GM19468 (cell line): ENCODE measurements around the gene LECT2.
A peak's percentile ranks its signal among the peaks of the same experiment; 100 is the strongest.

ENCODE experiments used
- ATAC-seq: cut with Tn5 transposase; IDR thresholded peaks from one replicate; pipeline ENCODE4 v1.9.1; 2021; ENCODE audit warnings: mild to moderate bottlenecking, moderate library complexity, moderate number of reproducible peaks; ENCODE audit not compliant: unreplicated experiment; ENCODE audit errors: extremely low read depth

Gene LECT2

DNA sequence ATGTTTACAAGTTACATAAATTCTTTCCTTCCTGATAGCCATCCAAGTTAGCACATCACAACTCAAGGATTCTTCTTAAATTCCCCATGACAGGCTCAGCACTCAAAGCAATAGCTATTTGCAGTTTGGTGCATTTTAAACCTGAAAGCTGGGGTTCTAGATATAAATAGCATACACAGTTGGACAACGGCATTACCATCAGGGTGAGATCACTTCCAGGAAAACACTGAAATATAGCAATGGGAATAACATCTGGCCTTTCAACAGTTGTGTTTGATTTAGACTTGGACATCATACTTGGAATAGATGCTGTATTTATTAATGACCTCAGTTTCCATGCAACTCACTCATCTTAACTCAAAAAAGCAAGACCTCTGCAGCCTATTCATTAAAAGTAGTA lies 24.7 kb upstream of the LECT2 start:
- ATAC-seq = no peak

GRCh38 chr5:135978993-135979392 lies 24.2 kb upstream of the LECT2 start:
- ATAC-seq = no peak

GRCh38 chr5:135978212-135978631 lies 23.4 kb upstream of the LECT2 start:
- no peak for ATAC-seq

- no peak for ATAC-seq
Observed at GRCh38 chr5:135977375-135977928, 22.7 kb upstream of the LECT2 start.

DNA sequence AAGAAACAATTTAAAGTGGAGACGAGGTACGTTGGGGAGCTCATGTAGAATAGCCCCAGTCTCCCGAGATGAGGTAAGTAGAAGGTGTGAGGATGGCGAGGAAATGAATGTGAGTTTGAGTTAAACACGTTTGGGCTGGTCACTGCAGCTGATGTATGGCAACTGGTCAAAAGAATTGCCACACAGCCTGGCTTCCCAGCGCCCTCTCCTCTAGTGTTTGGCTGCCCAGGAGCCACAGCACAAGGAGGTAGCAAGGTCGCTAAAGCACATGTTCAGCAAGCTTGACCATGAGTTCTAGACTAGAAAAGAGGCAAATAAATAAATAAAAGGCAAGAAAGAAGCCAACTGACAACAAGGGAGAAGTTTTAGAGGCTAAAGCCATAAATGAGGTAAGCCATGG lies 21.4 kb upstream of the LECT2 start:
- no peak for ATAC-seq

DNA sequence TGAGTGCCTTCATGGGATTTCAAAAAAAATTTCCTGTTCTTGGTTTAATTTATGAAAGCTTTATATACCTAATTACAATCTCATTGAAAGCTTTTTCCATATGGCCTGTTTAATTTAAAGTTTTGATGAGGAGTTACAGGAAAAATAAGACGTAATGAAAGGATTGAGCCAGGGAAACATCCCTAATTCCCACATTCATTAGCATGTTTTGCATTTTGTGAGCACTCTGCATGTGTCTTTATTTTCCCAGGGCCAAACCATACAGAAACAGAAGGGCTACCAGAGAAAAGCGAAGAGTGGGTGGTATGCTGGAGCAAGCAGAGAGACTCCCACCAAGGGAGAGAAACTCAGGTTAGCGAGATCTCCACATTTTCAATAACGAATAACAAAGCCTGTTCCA lies 20.3 kb upstream of the LECT2 start:
- no peak for ATAC-seq

GRCh38 chr5:135974021-135974600 lies 19.3 kb upstream of the LECT2 start:
- ATAC-seq = no peak

DNA sequence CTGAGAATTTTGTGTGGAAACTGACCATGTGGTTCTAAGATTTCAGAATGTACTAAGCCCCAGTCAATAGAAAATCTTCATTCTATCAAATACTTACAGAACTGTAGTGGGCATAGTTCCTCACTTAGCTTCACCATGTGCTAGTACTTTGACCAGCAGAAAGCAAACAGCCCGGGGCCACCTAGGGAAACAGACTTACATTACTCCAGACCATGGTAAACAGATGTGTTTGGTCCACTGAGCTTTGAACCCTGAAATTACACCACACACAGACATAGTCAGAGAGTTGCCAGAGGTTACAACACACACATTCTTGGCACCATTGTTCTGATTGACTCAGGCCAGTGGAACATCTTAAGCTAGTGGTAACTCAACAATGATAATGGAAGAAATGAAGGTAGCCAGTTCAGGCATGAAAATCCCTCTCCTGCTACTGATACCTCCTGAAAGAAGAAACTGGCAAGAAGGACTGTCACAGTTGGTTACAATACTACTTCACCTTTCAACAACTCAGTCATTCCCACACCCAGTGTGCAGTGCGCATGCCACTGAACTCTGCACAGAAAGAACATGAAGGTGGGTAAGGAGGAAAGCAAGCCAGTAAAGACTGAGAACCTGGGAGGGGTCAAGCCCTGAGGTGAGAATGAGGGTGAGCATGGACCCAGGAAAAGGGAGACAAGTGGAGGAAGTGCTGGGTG lies 18.7 kb upstream of the LECT2 start:
- no peak for ATAC-seq

DNA sequence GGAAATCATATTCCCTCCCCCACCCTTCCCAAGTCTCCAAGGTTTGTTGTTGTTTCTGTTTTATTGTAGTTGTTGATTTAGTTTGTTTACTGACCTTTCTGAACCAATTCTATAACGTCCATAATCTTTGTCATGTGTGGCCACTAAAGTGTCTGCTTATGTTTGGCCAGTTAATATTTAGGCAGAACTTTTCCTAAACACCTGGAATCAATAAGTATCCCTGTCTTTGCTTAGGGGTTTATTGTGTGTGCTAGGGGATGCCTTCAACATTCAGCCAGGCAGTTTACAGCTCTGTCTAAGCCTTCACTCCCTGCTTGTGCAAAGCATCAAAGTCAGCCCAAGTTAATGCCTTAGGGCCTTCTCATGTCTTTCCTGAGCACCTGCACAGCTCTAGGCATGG lies 16.9 kb upstream of the LECT2 start:
- no peak for ATAC-seq

GRCh38 chr5:135966790-135967189 lies 12.0 kb upstream of the LECT2 start:
- ATAC-seq = no peak

- no peak for ATAC-seq
Observed at GRCh38 chr5:135966165-135966564, 11.4 kb upstream of the LECT2 start.

- ATAC-seq = no peak
Observed at GRCh38 chr5:135965504-135965903, 10.7 kb upstream of the LECT2 start.

DNA sequence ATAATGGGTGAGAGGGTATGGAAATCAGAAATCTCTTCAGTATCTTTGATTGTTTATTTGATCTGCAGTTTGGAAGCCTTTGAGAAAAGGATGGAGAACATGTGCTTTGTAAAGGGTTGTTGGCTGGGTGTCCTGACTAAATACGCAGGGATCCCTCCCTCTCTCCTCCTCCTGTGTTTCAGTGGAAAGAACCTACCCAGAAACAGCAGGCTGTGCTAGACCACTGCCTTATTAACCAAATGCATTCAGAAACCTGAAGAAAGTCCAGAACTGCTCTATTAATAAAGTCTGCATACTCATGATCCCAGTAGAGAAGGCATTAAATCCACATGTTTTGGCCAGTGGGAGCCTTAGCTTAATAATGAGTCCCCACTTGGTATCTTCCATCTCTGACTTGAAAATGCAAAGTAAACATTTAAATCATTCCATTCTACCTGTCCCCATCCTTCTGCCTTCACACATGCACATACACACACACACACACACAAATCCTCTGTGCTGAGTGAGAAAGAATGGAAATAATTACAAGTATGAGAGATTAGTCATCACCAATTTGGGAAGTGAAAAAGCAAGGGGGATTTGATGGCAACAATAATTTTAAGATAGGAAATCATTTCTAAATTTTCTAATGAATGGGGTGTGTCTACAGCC lies 10.0 kb upstream of the LECT2 start:
- no peak for ATAC-seq

DNA sequence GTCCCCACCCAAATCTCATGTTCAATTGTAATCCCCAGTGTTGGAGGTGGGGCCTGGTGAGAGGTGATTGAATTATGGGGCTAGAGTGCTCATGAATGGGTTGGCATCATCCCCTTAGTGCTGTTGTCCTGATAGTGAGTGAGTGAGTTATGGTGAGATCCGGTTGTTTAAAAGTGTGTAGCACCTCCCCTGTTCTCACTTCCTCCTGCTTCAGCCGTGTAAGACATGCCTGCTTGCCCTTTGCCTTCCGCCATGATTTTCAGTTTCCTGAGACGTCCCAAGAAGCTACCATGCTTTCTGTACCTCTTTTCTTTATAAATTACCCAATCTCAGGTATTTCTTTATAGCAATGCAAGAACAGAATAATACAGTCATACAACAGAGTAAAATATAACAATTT lies 742 bp upstream of the LECT2 start:
- ATAC-seq = peak; percentile 52

- ATAC-seq = no peak
Observed at GRCh38 chr5:135953850-135954249, 933 bp downstream of the LECT2 start.

GRCh38 chr5:135952683-135953082 lies 2.1 kb downstream of the LECT2 start:
- ATAC-seq = no peak

GRCh38 chr5:135951807-135952206 lies 3.0 kb downstream of the LECT2 start:
- ATAC-seq = no peak

DNA sequence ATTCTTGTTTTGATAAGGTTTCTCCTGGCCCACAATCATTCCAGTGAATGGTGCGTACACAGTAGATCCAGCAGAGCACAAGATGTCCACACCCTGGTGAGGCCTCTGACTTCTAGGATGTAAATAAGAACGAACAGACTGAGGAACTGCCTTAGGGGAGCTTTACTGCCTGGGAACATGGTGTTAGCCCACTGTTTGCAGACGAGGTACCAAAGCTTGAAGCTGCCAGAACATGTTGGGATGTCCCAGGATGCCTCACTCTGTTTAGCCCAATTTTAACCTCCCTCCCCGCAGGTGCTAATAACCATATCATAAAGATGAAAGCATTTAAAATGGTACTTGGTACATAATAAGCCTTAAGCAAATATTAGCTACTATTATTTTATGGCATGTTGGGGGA lies 3.5 kb downstream of the LECT2 start:
- no peak for ATAC-seq

DNA sequence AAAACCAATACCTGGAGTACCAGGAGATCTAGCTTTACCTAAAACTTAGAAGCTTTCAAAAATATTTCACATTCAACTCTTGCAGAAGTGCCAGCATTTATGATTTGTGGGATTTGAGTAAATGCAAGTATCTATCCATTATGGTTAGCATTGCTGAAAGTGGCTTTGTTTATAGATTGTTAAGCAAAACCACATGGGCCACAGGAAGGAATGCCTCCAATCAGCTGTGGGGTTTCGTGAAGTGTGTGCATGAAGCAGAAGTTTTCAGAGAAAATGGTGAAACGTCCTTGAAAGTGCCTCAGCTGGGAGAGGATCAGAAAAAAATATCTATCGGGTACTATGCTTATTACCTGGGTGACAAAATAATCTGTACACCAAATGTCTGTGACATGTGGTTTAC lies 4.2 kb downstream of the LECT2 start:
- no peak for ATAC-seq

GRCh38 chr5:135944967-135945560 lies 9.7 kb downstream of the LECT2 start:
- no peak for ATAC-seq

GRCh38 chr5:135944564-135944963 lies 10.2 kb downstream of the LECT2 start:
- ATAC-seq = no peak
